Suprapubic skin (tissue), 4 donors: ENCODE data around the gene TNFAIP3.

Experiments used
- CTCF ChIP-seq, 2 donors: fragments of 200-600 bp in 1 of 2; fragments of 450-650 bp in 1 of 2; sonication (generic) in 1 of 2; IDR thresholded peaks; one replicate each; pipeline ENCODE4 v1.5.1; 2016 to 2019; ENCODE audit warnings: antibody characterized with exemption in 2 of 2, mild to moderate bottlenecking in 1 of 2, moderate library complexity in 1 of 2
- POLR2A ChIP-seq, 2 donors: fragments of 450-650 bp; IDR thresholded peaks; one replicate each; pipeline ENCODE4 v1.6.1; 2017; ENCODE audit warnings: antibody characterized with exemption in 2 of 2, mild to moderate bottlenecking in 2 of 2, moderate library complexity in 2 of 2
- POLR2AphosphoS5 ChIP-seq, 3 donors: sonication (generic); formaldehyde crosslinking; IDR thresholded peaks; one replicate each; pipeline ENCODE4 v1.6.1; 2017; ENCODE audit warnings: antibody characterized with exemption in 3 of 3

GRCh38 chr6:137919502-137919823 is 52.4 kb downstream of the TNFAIP3 start:
- TF ChIP-seq POLR2A (IDR thresholded peaks at IDR 0.05) (no peak), CTCF (IDR thresholded peaks at IDR 0.05) (no peak), POLR2AphosphoS5 (IDR thresholded peaks at IDR 0.05) (no peak)
